ENCODE data around the gene PATL2.

- TF ChIP-seq CTCF (conservative IDR thresholded peaks at IDR 0.05) (no peak), ZFX (IDR thresholded peaks at IDR 0.05) (no peak)
Measured at GRCh38 chr15:44705986-44706385, 5.1 kb downstream of the PATL2 start.
